GM18867 (cell line): ENCODE measurements around the gene ADGRB3.

ENCODE experiments used
- ATAC-seq: cut with Tn5 transposase; IDR thresholded peaks from one replicate; pipeline ENCODE4 v1.9.1; 2021; ENCODE audit warnings: mild to moderate bottlenecking, moderate library complexity; ENCODE audit not compliant: unreplicated experiment

The ADGRB3 gene

GRCh38 chr6:69293471-69293870, 658.4 kb downstream of the ADGRB3 start:
- ATAC-seq = no peak

- no peak for ATAC-seq
Observed at GRCh38 chr6:69294407-69294806, 659.3 kb downstream of the ADGRB3 start.

GRCh38 chr6:69294862-69295261, 659.8 kb downstream of the ADGRB3 start:
- ATAC-seq = no peak

GRCh38 chr6:69303382-69303781, 668.3 kb downstream of the ADGRB3 start:
- ATAC-seq = no peak

- ATAC-seq = no peak
Observed at GRCh38 chr6:69305456-69305855, 670.4 kb downstream of the ADGRB3 start.

DNA sequence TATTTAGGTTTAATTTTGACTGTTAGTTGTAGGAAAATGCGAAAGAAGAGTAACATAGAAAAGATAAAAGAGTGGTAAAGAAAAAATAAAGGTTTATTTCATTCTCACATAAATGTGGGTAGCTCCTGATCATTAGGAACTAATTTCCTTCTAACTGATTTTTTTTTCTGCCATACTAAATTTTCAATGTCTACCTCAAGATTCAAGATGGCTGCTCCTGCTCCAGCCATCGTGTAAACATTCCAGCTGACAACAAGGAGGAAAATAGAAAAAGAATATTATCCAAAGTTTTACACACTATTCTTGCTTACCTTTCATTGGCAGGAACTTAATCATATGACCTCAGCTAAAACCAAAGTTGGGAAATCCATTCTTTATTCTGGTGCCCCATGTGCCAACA, 673.5 kb downstream of the ADGRB3 start:
- ATAC-seq = no peak

DNA sequence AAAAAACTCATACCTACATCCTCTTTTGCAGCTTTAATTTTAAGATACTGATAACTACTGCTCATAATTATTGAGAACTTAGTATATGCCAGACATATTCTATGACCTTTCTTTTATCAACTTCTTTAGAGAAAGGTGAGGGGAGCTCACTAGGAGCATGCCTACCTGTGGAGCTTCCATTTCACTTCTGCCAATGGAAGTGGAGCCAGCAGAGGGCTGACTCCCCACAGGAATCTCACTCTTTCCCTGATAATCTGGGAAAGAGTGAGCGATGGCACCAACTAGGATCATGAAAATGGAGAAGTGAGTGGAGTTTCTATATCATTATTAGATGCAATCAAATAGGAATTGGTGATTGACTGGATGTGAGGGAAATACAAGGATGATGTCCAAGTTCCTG, 676.8 kb downstream of the ADGRB3 start:
- ATAC-seq = no peak

DNA sequence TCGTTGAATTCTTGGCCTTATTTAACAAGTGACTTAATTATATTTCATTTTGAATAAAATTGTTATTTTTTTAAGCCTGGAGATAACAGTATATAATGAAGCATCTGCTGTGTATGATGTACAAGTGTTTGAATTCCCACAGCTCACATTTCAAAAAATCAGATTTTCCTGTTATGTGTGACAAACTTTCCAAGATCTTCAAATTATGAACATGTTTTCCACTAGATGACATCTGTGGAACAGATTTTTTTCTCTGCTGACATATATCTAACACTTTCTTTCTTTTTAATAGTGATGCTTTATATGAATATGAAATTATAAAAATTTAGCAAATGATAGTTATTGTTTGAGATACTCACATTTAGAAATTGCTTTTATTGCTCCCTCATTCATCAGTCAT, 678.9 kb downstream of the ADGRB3 start:
- ATAC-seq = no peak

- no peak for ATAC-seq
Observed at GRCh38 chr6:69314531-69314930, 679.4 kb downstream of the ADGRB3 start.

DNA sequence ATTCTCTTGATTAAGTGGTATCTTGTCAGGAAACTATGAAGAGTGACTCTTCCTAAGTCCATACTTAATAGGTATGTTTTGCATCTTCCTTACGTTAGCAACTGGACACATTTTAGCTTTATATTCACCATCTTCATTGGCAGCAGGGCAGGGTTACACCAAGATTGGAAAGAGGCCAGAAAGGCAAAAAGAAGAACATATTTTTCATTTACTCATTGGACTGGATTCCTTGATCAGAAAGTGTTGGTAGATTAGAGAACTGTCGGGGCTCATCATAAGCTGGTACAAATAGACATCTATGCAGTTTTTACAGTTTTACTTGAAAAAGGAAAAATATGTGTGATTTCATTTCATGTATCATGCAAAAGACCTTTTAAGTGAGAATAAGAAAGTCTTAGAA, 696.8 kb downstream of the ADGRB3 start:
- ATAC-seq = no peak

DNA sequence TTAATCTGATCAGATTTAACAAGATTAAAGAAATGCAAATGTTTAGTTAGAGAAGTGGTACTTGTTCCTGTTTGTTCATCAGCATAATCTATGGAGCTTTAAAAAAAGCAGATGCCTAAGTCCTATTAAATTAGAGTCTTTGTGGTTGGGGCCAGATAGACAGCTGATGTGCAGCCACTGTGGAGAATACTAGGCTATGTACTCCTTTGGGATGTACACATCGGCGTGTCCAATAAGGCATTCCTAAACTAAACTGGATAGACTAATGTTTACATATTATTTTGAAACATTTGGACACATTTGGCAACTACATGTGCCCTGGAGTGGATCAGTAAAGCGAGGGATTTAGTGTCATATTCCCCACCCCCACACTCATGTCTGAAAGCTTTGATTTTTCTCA, 702.2 kb downstream of the ADGRB3 start:
- no peak for ATAC-seq

GRCh38 chr6:69338431-69339162, 703.5 kb downstream of the ADGRB3 start:
- ATAC-seq = no peak

DNA sequence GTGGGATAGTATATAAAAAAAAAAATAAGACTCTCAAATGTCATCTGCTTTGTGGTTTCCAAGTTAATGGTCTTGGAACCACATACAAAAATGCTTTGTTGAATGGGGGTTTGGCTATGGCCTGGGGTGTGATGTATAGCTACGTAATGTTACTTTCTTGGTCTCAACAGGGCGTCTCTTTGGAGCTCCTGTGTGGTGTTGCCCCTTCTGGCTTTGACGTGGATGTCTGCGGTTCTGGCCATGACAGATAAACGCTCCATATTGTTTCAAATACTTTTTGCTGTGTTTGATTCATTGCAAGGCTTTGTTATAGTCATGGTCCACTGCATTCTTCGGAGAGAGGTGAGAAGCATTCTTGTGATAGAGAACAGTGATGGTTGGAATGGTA, 704.1 kb downstream of the ADGRB3 start:
- ATAC-seq = no peak

DNA sequence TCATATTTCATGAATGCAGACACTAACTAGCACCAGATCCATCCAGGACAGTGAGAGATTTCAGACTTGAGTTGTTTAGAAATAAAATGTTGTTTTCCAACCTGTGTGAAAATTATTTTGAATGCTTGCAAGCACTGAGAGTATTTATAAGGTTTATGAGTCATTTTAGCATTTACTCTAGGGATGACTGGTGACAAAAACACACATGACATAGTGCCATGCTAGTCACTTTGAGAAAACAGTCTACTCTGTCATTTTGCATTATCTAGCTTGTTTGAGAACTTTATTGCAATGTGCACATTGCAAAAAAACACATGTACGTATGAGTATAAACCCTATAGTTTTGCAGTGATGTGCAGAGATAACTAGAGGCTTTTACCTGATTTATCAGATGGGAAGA, 705.1 kb downstream of the ADGRB3 start:
- no peak for ATAC-seq

DNA sequence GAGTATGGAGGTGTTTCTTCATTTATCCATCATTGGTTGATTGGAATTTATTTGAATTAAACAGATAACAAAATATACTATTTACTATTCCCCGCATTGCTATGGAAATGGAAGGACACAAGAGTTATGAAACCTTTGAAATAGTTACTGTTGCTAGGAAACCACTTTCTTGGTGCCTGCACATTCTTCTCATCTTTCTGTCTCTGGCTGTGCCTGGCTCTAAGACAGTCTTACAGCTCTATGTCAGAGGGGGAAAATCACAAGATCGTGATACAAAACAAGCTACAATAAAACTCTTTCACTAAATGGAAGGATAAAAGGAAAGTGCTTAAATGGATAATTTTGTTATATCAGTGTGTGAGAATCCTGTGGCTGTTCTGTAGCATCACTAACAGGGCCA, 708.8 kb downstream of the ADGRB3 start:
- no peak for ATAC-seq

GRCh38 chr6:69349771-69350170, 714.7 kb downstream of the ADGRB3 start:
- no peak for ATAC-seq

- ATAC-seq = no peak
Observed at GRCh38 chr6:69362209-69362608, 727.1 kb downstream of the ADGRB3 start.

- ATAC-seq = no peak
Observed at GRCh38 chr6:69366831-69367230, 731.7 kb downstream of the ADGRB3 start.

DNA sequence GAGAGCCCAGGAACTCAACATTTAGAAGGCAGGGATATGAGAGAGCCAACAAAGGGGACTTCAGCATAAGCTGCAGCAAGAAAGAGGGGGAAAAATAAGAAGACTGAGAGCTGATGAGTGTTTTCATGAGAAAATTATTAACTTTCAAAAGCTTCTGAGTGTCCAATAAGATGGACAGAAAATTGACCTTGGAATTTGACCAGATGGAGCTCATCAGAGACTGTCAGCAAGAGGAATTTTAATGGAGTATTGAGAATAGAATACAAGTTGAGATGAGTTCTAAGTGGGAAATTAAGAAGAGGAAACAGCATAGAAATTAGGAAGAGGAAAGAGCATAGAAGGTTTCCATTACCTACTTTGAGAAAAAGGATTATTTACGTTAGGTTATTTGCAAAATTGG, 733.5 kb downstream of the ADGRB3 start:
- ATAC-seq = no peak

- ATAC-seq = no peak
Observed at GRCh38 chr6:69370763-69371162, 735.7 kb downstream of the ADGRB3 start.

- no peak for ATAC-seq
Observed at GRCh38 chr6:69378326-69378725, 743.2 kb downstream of the ADGRB3 start.

DNA sequence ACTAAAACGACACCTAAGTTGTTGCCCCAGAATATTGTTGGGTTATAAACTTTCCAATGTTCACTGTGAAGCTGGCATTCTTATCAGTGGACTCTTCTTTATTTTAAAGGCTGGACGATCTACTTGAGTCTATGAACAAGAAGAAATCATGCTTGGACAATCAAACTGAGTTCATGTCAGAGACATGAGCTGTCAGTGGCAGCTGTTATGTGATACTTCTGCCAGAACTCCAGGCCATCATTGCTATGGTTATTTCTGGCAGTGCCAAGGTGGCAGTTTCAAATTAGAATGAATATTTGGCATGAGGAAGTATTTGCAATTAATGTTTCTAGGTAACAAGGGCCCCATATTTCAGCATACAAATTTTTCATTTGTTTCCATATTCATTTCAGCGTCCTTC, 744.4 kb downstream of the ADGRB3 start:
- no peak for ATAC-seq

GRCh38 chr6:69383627-69384026, 748.5 kb downstream of the ADGRB3 start:
- ATAC-seq = no peak
